ENCODE results near the gene HOOK1. TPM values are rescaled to one million over a fixed set of nuclear protein-coding genes. Genes with fewer than 3 reads are reported as not detected.

HOOK1 gene
- total RNA-seq, 6 experiments from 2014 or later, result 15.2 to 30.6 (median 26.7) TPM

GRCh38 chr1:59856725-59857338 is 42.1 kb downstream of the HOOK1 start:
- TF ChIP-seq CTCF (IDR thresholded peaks at IDR 0.05), result no peak
- no peak for TF ChIP-seq POLR2A (IDR thresholded peaks at IDR 0.05)
- no peaks in the 10 kb centered on the region for H3K9me3 ChIP-seq
- peak overlapping the region in 1 of 3 donors; percentile 5 for H3K4me3 ChIP-seq
- peak; percentile 94 to 97 (median 96) for ATAC-seq
- no peaks in the 10 kb centered on the region for H3K27me3 ChIP-seq
- DNase-seq, result peak in 2 of 3 donors; percentile 65 to 70
- H3K27ac ChIP-seq, result peak overlapping the region in 2 of 3 donors; percentile 46 to 75
- intact Hi-C loops (cut with DNase I), result no loop called here
- H3K36me3 ChIP-seq, result no peaks in the 10 kb centered on the region
- 11% methylated on average over 4 of the region's 4 CpGs for WGBS (ENCODE audit: insufficient coverage, low coverage, low lambda C conversion rate, missing lambda C conversion rate)
- H3K4me1 ChIP-seq, result peaks cover 0 to 34% (median 10%) of the 10 kb centered on the region in 4 donors

- intact Hi-C loops (cut with DNase I), result no loop called here
- Histone ChIP-seq H3K4me3 (no peak overlapping the region), H3K36me3 (peaks cover 0 to 3% (median 1%) of the 10 kb centered on the region in 4 donors), H3K4me1 (peaks cover 0 to 24% (median 6%) of the 10 kb centered on the region in 4 donors), H3K27me3 (no peaks in the 10 kb centered on the region), H3K9me3 (no peaks in the 10 kb centered on the region), H3K27ac (peak overlapping the region in 1 of 3 donors; percentile 75)
- no peak for DNase-seq
- TF ChIP-seq CTCF (IDR thresholded peaks at IDR 0.05) (no peak), POLR2A (IDR thresholded peaks at IDR 0.05) (no peak)
- 75% methylated on average over 5 of the region's 5 CpGs for WGBS (ENCODE audit: insufficient coverage, low coverage, low lambda C conversion rate, missing lambda C conversion rate)
- no peak for ATAC-seq
Measured at GRCh38 chr1:59857679-59858354, 43.1 kb downstream of the HOOK1 start.

GRCh38 chr1:59866462-59866861 is 51.7 kb downstream of the HOOK1 start:
- Histone ChIP-seq H3K27ac (no peak overlapping the region), H3K9me3 (no peaks in the 10 kb centered on the region), H3K36me3 (peaks cover 0 to 30% (median 15%) of the 10 kb centered on the region in 4 donors), H3K4me3 (no peak overlapping the region), H3K4me1 (no peaks in the 10 kb centered on the region), H3K27me3 (no peaks in the 10 kb centered on the region)
- ATAC-seq (no peak), DNase-seq (no peak)
- TF ChIP-seq POLR2A (IDR thresholded peaks at IDR 0.05) (no peak), CTCF (IDR thresholded peaks at IDR 0.05) (no peak)
- intact Hi-C loops (cut with DNase I), result no loop called here
- WGBS (ENCODE audit: insufficient coverage, low coverage, low lambda C conversion rate, missing lambda C conversion rate), result 100% methylated on average over 2 of the region's 2 CpGs

- TF ChIP-seq POLR2A (IDR thresholded peaks at IDR 0.05) (no peak), CTCF (IDR thresholded peaks at IDR 0.05) (no peak)
- Histone ChIP-seq H3K4me1 (no peaks in the 10 kb centered on the region), H3K9me3 (no peaks in the 10 kb centered on the region), H3K36me3 (peaks cover 0 to 12% (median 7%) of the 10 kb centered on the region in 4 donors), H3K4me3 (no peak overlapping the region), H3K27me3 (no peaks in the 10 kb centered on the region), H3K27ac (no peak overlapping the region)
- DNase-seq (no peak), ATAC-seq (no peak)
- intact Hi-C loops (cut with DNase I), result no loop called here
Measured at GRCh38 chr1:59871746-59872145, 57.0 kb downstream of the HOOK1 start.

Measured in right lobe of liver (tissue), 6 donors.